Testis (tissue), 2 donors: ENCODE measurements around the gene ADGRA1.

ENCODE experiments used
- CTCF ChIP-seq, 3 experiments: fragments of 450-650 bp in 2 of 3; fragments of 200-600 bp in 1 of 3; sonication (generic) in 1 of 3; IDR thresholded peaks; one replicate each; pipeline ENCODE4 v1.5.1; 2016 to 2019; ENCODE audit warnings: antibody characterized with exemption in 3 of 3, mild to moderate bottlenecking in 2 of 3, moderate library complexity in 1 of 3
- POLR2A ChIP-seq: fragments of 450-650 bp; IDR thresholded peaks from one replicate; pipeline ENCODE4 v1.6.1; 2017; ENCODE audit warnings: antibody characterized with exemption, mild to moderate bottlenecking, moderate library complexity

GRCh38 chr10:133060881-133061280, 26.8 kb upstream of the ADGRA1 start:
- TF ChIP-seq CTCF (IDR thresholded peaks at IDR 0.05) (no peak), POLR2A (no peak)
